GM12892 (cell line): ENCODE data around the gene KIF16B.

Source experiments
- POLR2A ChIP-seq: IDR thresholded peaks from 2 replicates; pipeline ENCODE4 v1.6.1; 2011; ENCODE audit warnings: low read depth, low read length, control low read depth
- POLR2AphosphoS5 ChIP-seq: IDR thresholded peaks from 2 replicates; pipeline ENCODE4 v1.6.1; 2011; ENCODE audit warnings: low read depth, low read length, control low read depth

GRCh38 chr20:16286601-16287000 is 286.6 kb downstream of the KIF16B start:
- TF ChIP-seq POLR2A: no peak
- TF ChIP-seq POLR2AphosphoS5: no peak
